Right lobe of liver (tissue), 4 donors: ENCODE measurements around the gene PSMD14.

ENCODE experiments used
- CTCF ChIP-seq, 4 donors: fragments of 200-600 bp in 3 of 4; fragments of 450-650 bp in 1 of 4; IDR thresholded peaks; one replicate each; pipeline versions ENCODE4 v1.5.1 to v1.8.0; 2016 to 2022; ENCODE audit warnings: antibody characterized with exemption in 4 of 4, mild to moderate bottlenecking in 2 of 4
- POLR2A ChIP-seq: fragments of 450-650 bp; IDR thresholded peaks from one replicate; pipeline ENCODE4 v1.6.1; 2017; ENCODE audit warnings: antibody characterized with exemption, mild to moderate bottlenecking
- donor health status: DM: no; HTN: no; CAD: no.
- donor health status: DM: no; HTN: no; CAD: no.
- donor health status: DM: no; HTN: yes; CAD: no.

- TF ChIP-seq CTCF (IDR thresholded peaks at IDR 0.05) (no peak), POLR2A (no peak)
Measured at GRCh38 chr2:161402297-161402696, 94.1 kb downstream of the PSMD14 start.
